PC-9 (cell line): ENCODE measurements around the gene EIF4G2. TPM values are rescaled to one million over a fixed set of nuclear protein-coding genes. Genes with fewer than 3 reads are reported as not detected.

Source experiments
- BruUV-seq: library from RNA; stranded (reverse); fragments of 400-500 nt; replicated peaks from 2 replicates; lab custom pipeline; 2021; lab: Mats Ljungman, UMichigan
- CTCF ChIA-PET: fragments of 300-600 bp; sonication (Branson Sonifier 250); formaldehyde crosslinking; loops from one replicate; lab custom pipeline; 2022; ENCODE audit warnings: antibody characterized with exemption; lab: Charles Lee
- POLR2A ChIA-PET: fragments of 300-600 bp; sonication (Branson Sonifier 250); formaldehyde crosslinking; loops from one replicate; lab custom pipeline; 2022; ENCODE audit warnings: antibody characterized with exemption; ENCODE audit not compliant: unreplicated experiment; lab: Charles Lee
- DNase-seq, 2 experiments: peaks; one replicate each; pipeline versions ENCODE4 v3.0.0 to v3.0.0-alpha.2; 2015 to 2022; ENCODE audit warnings: mixed read lengths in 1 of 2
- H2AFZ ChIP-seq: fragments of 200-600 bp; sonication (generic); 2 replicates; pipeline ENCODE4 v1.8.1; 2017; ENCODE audit warnings: antibody characterized with exemption
- H3F3A ChIP-seq: fragments of 200-600 bp; sonication (generic); 2 replicates; pipeline ENCODE4 v1.8.1; 2017; ENCODE audit warnings: antibody characterized with exemption, mild to moderate bottlenecking, low read depth; ENCODE audit not compliant: insufficient read depth
- H3K27ac ChIP-seq: fragments of 200-600 bp; sonication (generic); 2 replicates; pipeline ENCODE4 v1.6.1; 2016; ENCODE audit warnings: mixed run types
- H3K27me3 ChIP-seq: fragments of 200-600 bp; sonication (generic); 2 replicates; pipeline ENCODE4 v1.6.1; 2016; ENCODE audit warnings: low read depth, mixed run types; ENCODE audit not compliant: insufficient read depth
- H3K36me3 ChIP-seq: fragments of 200-600 bp; sonication (generic); 2 replicates; pipeline ENCODE4 v1.6.1; 2016; ENCODE audit warnings: low read depth, mixed run types
- H3K4me1 ChIP-seq: fragments of 200-600 bp; sonication (generic); replicated peaks from 2 replicates; pipeline ENCODE4 v1.6.1; 2016; ENCODE audit warnings: mixed run types; ENCODE audit not compliant: insufficient read depth
- H3K4me2 ChIP-seq: fragments of 200-600 bp; sonication (generic); 2 replicates; pipeline ENCODE4 v1.6.1; 2017; ENCODE audit warnings: mixed run types
- H3K4me3 ChIP-seq: fragments of 200-600 bp; sonication (generic); 2 replicates; pipeline ENCODE4 v1.6.1; 2016; ENCODE audit warnings: mixed run types
- H3K79me2 ChIP-seq: fragments of 200-600 bp; sonication (generic); 2 replicates; pipeline ENCODE4 v1.6.1; 2017; ENCODE audit warnings: low read depth, mixed run types
- H3K9me2 ChIP-seq: fragments of 200-600 bp; sonication (generic); 2 replicates; pipeline ENCODE4 v1.8.1; 2017; ENCODE audit warnings: mild to moderate bottlenecking; ENCODE audit not compliant: insufficient read depth
- H3K9me3 ChIP-seq: fragments of 200-600 bp; sonication (generic); 2 replicates; pipeline ENCODE4 v1.8.1; 2016; ENCODE audit warnings: low read depth; ENCODE audit not compliant: insufficient read depth
- H4K20me1 ChIP-seq: fragments of 200-600 bp; sonication (generic); 2 replicates; pipeline ENCODE4 v1.8.1; 2017; ENCODE audit not compliant: insufficient read depth
- EZH2 ChIP-seq: fragments of 200-600 bp; sonication (generic); IDR thresholded peaks from 2 replicates; pipeline ENCODE4 v1.8.0; 2017; ENCODE audit warnings: antibody characterized with exemption, low read depth
- intact Hi-C: fragments of 100-400 bp; cut with micrococcal nuclease; formaldehyde crosslinking; loops from one replicate; pipeline ENCODE4 v1.10.0; 2022; ENCODE audit not compliant: unreplicated experiment
- total RNA-seq: library from RNA; stranded (reverse); gene quantifications from 2 replicates; pipeline ENCODE4 v1.2.3, GENCODE V29; 2021
- TF ChIP-seq, protein P1 (sequence below): fragments of 200-600 bp; sonication (generic); conservative IDR thresholded peaks from 2 replicates; pipeline ENCODE4 v1.6.1; 2017; ENCODE audit warnings: mixed run types, antibody characterized with exemption, mild to moderate bottlenecking, moderate library complexity

EIF4G2 gene
- total RNA-seq, 1 experiment from 2014 or later, result 353 TPM

DNA sequence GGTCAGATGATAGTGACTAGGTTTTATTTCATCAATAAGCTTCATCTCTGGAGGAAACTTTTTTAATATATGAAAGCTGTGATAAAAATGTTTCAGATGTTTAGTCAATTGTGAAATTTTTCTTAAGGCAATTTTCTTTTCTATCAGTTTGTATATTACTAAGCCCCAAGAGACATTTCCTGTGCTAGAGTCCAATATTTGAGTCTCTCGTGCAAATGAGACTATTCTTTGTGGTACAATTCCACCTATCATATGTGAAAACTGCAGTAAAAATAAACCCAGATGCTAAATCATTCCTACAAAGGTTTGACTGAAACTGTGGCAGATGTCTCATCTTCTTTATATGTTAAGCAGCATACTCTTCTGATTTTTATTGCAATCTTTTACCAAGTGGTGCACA lies 29.6 kb downstream of the EIF4G2 start:
- H3K4me2 ChIP-seq, result no peak overlapping the region
- no peaks in the 10 kb centered on the region for H4K20me1 ChIP-seq
- H3K9me3 ChIP-seq, result no peaks in the 10 kb centered on the region
- no peaks in the 10 kb centered on the region for H3K4me1 ChIP-seq
- H2AFZ ChIP-seq, result no peak overlapping the region
- POLR2A ChIA-PET, result no interaction called here
- no peaks in the 10 kb centered on the region for H3K27me3 ChIP-seq
- no TSS peak for BruUV-seq
- no peak overlapping the region for H3K4me3 ChIP-seq
- H3K36me3 ChIP-seq, result no peaks in the 10 kb centered on the region
- no peak for DNase-seq
- no peaks in the 10 kb centered on the region for H3F3A ChIP-seq
- H3K27ac ChIP-seq, result no peak overlapping the region
- no peak for TF ChIP-seq EZH2
- TF ChIP-seq, protein P1, sequence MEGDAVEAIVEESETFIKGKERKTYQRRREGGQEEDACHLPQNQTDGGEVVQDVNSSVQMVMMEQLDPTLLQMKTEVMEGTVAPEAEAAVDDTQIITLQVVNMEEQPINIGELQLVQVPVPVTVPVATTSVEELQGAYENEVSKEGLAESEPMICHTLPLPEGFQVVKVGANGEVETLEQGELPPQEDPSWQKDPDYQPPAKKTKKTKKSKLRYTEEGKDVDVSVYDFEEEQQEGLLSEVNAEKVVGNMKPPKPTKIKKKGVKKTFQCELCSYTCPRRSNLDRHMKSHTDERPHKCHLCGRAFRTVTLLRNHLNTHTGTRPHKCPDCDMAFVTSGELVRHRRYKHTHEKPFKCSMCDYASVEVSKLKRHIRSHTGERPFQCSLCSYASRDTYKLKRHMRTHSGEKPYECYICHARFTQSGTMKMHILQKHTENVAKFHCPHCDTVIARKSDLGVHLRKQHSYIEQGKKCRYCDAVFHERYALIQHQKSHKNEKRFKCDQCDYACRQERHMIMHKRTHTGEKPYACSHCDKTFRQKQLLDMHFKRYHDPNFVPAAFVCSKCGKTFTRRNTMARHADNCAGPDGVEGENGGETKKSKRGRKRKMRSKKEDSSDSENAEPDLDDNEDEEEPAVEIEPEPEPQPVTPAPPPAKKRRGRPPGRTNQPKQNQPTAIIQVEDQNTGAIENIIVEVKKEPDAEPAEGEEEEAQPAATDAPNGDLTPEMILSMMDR, result no peak
- no peaks in the 10 kb centered on the region for H3K79me2 ChIP-seq
- H3K9me2 ChIP-seq, result no peaks in the 10 kb centered on the region
- CTCF ChIA-PET, result no interaction called here
- intact Hi-C loops, result no loop called here

DNA sequence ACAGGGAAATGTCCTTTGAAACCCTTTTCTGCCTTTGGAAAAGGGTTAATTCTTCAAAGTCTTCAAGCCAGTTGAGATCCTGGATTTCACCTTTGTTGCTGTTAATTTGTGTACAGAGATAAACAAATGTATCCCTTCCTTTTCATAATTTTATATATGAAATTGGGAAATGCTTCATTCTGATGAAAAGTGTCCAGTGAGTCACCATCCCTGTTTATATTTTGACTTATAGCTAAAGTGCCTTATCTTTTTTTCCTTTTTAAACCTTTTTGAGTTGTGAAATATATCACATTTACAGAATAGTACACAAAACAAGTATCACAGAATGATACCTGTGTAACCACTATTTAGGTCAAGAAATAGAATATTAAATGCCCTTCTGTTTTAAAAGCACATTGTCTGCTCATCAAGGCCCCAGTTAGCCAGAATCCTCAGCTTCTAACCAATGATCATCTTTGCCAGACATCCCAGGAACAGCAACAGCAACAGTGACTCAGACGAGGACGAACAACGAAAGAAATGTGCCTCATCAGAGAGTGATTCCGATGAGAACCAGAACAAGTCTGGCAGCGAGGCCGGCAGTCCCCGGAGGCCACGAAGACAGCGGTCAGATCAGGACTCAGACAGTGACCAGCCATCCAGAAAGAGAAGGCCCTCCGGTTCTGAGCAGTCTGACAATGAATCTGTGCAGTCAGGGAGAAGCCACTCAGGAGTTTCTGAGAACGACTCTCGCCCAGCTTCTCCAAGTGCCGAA lies 30.3 kb downstream of the EIF4G2 start:
- no peaks in the 10 kb centered on the region for H4K20me1 ChIP-seq
- H3K79me2 ChIP-seq, result no peaks in the 10 kb centered on the region

DNA sequence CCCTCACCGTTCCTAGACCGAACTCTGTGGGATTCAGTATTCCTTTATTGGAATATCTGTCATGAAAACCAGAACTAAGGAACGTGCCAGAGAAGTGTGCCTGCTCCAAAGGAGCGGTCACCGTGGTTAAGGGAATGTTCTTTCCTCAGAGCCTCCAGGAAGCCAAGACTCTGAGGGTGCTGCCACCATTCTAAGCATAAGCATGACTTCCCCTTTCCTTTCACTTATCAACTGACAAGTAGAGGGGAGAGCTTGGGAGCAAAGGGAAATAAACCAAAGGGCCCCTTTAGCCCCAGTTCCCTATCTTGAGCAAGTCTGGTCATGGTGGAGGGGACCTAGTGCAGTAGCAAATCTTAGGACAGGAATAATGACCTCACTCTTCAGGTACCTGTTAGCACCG lies 30.9 kb downstream of the EIF4G2 start:
- no peaks in the 10 kb centered on the region for H3K36me3 ChIP-seq

More for the DNA sequence above, 30.3 kb downstream of the EIF4G2 start:
- Histone ChIP-seq H3K27ac (no peak overlapping the region), H3K4me3 (no peak overlapping the region), H3K27me3 (no peaks in the 10 kb centered on the region), H3K4me1 (no peaks in the 10 kb centered on the region), H3F3A (no peaks in the 10 kb centered on the region), H3K4me2 (no peak overlapping the region), H3K9me3 (no peaks in the 10 kb centered on the region), H3K9me2 (no peaks in the 10 kb centered on the region), H2AFZ (no peak overlapping the region), H3K36me3 (no peaks in the 10 kb centered on the region)
- ChIA-PET CTCF (no interaction called here), POLR2A (no interaction called here)
- TF ChIP-seq, protein P1, result no peak
- TF ChIP-seq EZH2, result no peak
- TSS peak; percentile 34 for BruUV-seq
- no peak for DNase-seq
- intact Hi-C loops, result no loop called here

More for the DNA sequence above, 30.9 kb downstream of the EIF4G2 start:
- H3K9me2 ChIP-seq, result no peaks in the 10 kb centered on the region
- no peak overlapping the region for H3K27ac ChIP-seq
- H3K27me3 ChIP-seq, result no peaks in the 10 kb centered on the region
- no peak overlapping the region for H3K4me3 ChIP-seq
- intact Hi-C loops, result no loop called here
- CTCF ChIA-PET, result no interaction called here
- DNase-seq, result no peak
- no peak overlapping the region for H3K4me2 ChIP-seq
- POLR2A ChIA-PET, result no interaction called here
- TF ChIP-seq, protein P1, result no peak
- no peak for TF ChIP-seq EZH2
- no peaks in the 10 kb centered on the region for H4K20me1 ChIP-seq
- no peaks in the 10 kb centered on the region for H3K4me1 ChIP-seq
- no TSS peak for BruUV-seq
- no peak overlapping the region for H2AFZ ChIP-seq
- no peaks in the 10 kb centered on the region for H3K9me3 ChIP-seq
- H3K79me2 ChIP-seq, result no peaks in the 10 kb centered on the region
- no peaks in the 10 kb centered on the region for H3F3A ChIP-seq
